RWPE2 (cell line): ENCODE measurements around the gene SIRT4.

ENCODE experiments used
- ATAC-seq: fragments of 200-7000 bp; cut with Tn5 transposase; 3 replicates; pipeline ENCODE4 v1.9.1; 2021; ENCODE audit warnings: low read depth
- DNase-seq: peaks from one replicate; pipeline ENCODE4 v3.0.0-alpha.2; 2020; ENCODE audit warnings: low spot score
- H3K27ac ChIP-seq: fragments of 450-650 bp; 2 replicates; pipeline ENCODE4 v1.5.1; 2017; ENCODE audit warnings: mild to moderate bottlenecking; ENCODE audit not compliant: poor library complexity, severe bottlenecking
- H3K27me3 ChIP-seq: fragments of 250-450 bp; sonication (Bioruptor Pico); 2 replicates; pipeline ENCODE4 v1.5.1; 2021; ENCODE audit warnings: mild to moderate bottlenecking, moderate library complexity; ENCODE audit not compliant: insufficient read depth, poor library complexity, severe bottlenecking
- H3K36me3 ChIP-seq: fragments of 250-450 bp; sonication (Bioruptor Pico); 2 replicates; pipeline ENCODE4 v1.5.1; 2020; ENCODE audit warnings: low read depth, mild to moderate bottlenecking, moderate library complexity
- H3K4me1 ChIP-seq: fragments of 250-450 bp; sonication (Bioruptor Pico); 2 replicates; pipeline ENCODE4 v1.5.1; 2021; ENCODE audit warnings: mild to moderate bottlenecking, moderate library complexity; ENCODE audit not compliant: insufficient read depth, poor library complexity, severe bottlenecking
- H3K4me3 ChIP-seq: fragments of 250-450 bp; sonication (Bioruptor Pico); 2 replicates; pipeline ENCODE4 v1.5.1; 2021; ENCODE audit warnings: mild to moderate bottlenecking, moderate library complexity; ENCODE audit not compliant: severe bottlenecking
- H3K9me3 ChIP-seq: fragments of 250-450 bp; sonication (Bioruptor Pico); 2 replicates; pipeline ENCODE4 v1.5.1; 2021; ENCODE audit warnings: mild to moderate bottlenecking, moderate library complexity; ENCODE audit not compliant: severe bottlenecking
- CTCF ChIP-seq: fragments of 450-650 bp; IDR thresholded peaks from one replicate; pipeline ENCODE4 v1.5.1; 2017; ENCODE audit warnings: mild to moderate bottlenecking, moderate library complexity; ENCODE audit not compliant: poor library complexity, severe bottlenecking

The SIRT4 gene

GRCh38 chr12:120327593-120327992, 25.5 kb downstream of the SIRT4 start, which contains the start of gene PLA2G1B:
PLA2G1B (minus strand) TSS chr12:120327779; CDS start chr12:120327753, 26 bp downstream.
- Histone ChIP-seq H3K36me3 (no peaks in the 10 kb centered on the region), H3K27ac (no peak within 1 kb of the TSS), H3K9me3 (no peaks in the 10 kb centered on the region), H3K4me1 (no peaks in the 10 kb centered on the region), H3K27me3 (no peaks in the 10 kb centered on the region), H3K4me3 (no peak within 1 kb of the TSS)
- no peak for TF ChIP-seq CTCF
- DNase-seq, result no peak
- ATAC-seq, result no peak

- no peak for TF ChIP-seq CTCF
- Histone ChIP-seq H3K27ac (no peak overlapping the region), H3K4me3 (no peak overlapping the region), H3K4me1 (no peaks in the 10 kb centered on the region), H3K9me3 (no peaks in the 10 kb centered on the region), H3K27me3 (no peaks in the 10 kb centered on the region), H3K36me3 (no peaks in the 10 kb centered on the region)
- DNase-seq (no peak), ATAC-seq (no peak)
These were observed 26.1 kb downstream of the SIRT4 start for GRCh38 chr12:120328228-120328627.

- Histone ChIP-seq H3K27me3 (no peaks in the 10 kb centered on the region), H3K9me3 (no peaks in the 10 kb centered on the region), H3K4me1 (no peaks in the 10 kb centered on the region), H3K27ac (no peak overlapping the region), H3K4me3 (no peak overlapping the region), H3K36me3 (no peaks in the 10 kb centered on the region)
- DNase-seq, result no peak
- no peak for TF ChIP-seq CTCF
- no peak for ATAC-seq
These were observed 29.3 kb downstream of the SIRT4 start for GRCh38 chr12:120331390-120331789.

GRCh38 chr12:120332041-120332440, 29.9 kb downstream of the SIRT4 start:
- Histone ChIP-seq H3K9me3 (no peaks in the 10 kb centered on the region), H3K27me3 (no peaks in the 10 kb centered on the region), H3K4me3 (no peak overlapping the region), H3K36me3 (no peaks in the 10 kb centered on the region), H3K4me1 (no peaks in the 10 kb centered on the region), H3K27ac (no peak overlapping the region)
- no peak for TF ChIP-seq CTCF
- DNase-seq (no peak), ATAC-seq (no peak)

- DNase-seq (no peak), ATAC-seq (no peak)
- H3K4me3 ChIP-seq, result no peak overlapping the region
- no peak for TF ChIP-seq CTCF
- H3K27me3 ChIP-seq, result no peaks in the 10 kb centered on the region
- no peaks in the 10 kb centered on the region for H3K36me3 ChIP-seq
- H3K27ac ChIP-seq, result no peak overlapping the region
- no peaks in the 10 kb centered on the region for H3K4me1 ChIP-seq
- H3K9me3 ChIP-seq, result no peaks in the 10 kb centered on the region
These were observed 30.4 kb downstream of the SIRT4 start for GRCh38 chr12:120332523-120332922.
